OCI-LY7 (cell line): ENCODE measurements around the gene OR2F1.

Source experiments
- EZH2phosphoT487 ChIP-seq: fragments of 200-600 bp; sonication (generic); IDR thresholded peaks from 2 replicates; pipeline ENCODE4 v1.6.1; 2018; ENCODE audit warnings: low read depth, borderline replicate concordance, mild to moderate bottlenecking, mixed run types, antibody characterized with exemption, low read length, moderate library complexity, mixed read lengths
- TF ChIP-seq, protein P1 (sequence below): fragments of 200-600 bp; sonication (generic); conservative IDR thresholded peaks from 2 replicates; pipeline ENCODE4 v1.5.1; 2014; ENCODE audit warnings: mild to moderate bottlenecking, antibody characterized with exemption, low read length, moderate library complexity, mixed read lengths

DNA sequence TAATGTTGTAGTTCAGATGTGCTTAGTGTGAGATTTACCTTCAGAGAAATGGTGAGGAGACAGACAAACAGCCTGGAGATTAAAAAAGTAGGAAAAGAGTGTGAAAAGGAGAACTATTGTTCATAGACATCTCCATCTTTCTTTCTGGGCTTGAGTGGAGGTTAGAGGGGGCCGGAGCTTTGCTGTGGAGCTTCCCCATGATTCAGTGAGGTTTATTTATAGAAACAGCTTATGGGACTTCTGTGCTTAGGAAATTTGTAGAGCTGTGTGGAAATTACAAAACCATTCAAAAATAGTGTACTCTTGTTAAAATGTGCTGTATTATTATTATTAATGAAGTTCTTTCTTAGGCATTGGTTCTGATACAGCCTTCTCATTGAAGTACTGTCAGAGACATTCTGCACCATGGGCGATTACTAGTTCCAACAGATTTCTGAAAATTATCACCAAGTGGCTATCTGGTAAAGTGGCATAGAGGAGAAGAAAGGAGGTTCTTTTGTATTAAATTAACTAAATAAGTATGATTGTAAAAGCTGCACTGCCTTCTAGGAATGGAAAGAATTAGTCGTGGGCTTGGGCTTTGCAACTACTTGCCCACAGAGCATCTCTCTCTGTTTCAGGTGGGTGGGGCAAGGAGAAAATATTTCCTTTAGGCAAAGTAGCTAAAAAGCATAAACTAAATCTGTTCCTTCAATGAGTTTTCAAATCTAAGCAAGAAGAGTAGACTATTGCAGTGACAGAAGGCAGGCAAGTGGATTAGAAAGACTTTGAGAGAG lies 44.0 kb upstream of the OR2F1 start:
- TF ChIP-seq, protein P1, sequence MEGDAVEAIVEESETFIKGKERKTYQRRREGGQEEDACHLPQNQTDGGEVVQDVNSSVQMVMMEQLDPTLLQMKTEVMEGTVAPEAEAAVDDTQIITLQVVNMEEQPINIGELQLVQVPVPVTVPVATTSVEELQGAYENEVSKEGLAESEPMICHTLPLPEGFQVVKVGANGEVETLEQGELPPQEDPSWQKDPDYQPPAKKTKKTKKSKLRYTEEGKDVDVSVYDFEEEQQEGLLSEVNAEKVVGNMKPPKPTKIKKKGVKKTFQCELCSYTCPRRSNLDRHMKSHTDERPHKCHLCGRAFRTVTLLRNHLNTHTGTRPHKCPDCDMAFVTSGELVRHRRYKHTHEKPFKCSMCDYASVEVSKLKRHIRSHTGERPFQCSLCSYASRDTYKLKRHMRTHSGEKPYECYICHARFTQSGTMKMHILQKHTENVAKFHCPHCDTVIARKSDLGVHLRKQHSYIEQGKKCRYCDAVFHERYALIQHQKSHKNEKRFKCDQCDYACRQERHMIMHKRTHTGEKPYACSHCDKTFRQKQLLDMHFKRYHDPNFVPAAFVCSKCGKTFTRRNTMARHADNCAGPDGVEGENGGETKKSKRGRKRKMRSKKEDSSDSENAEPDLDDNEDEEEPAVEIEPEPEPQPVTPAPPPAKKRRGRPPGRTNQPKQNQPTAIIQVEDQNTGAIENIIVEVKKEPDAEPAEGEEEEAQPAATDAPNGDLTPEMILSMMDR: no peak
- TF ChIP-seq EZH2phosphoT487: no peak
